ENCODE measurements around the gene HSD3B2.

HSD3B2 gene

GRCh38 chr1:119442756-119443155, 27.8 kb downstream of the HSD3B2 start:
- Histone ChIP-seq H3K27me3 (ENCODE audit: control insufficient read depth, insufficient read depth, low read length) (no peaks in the 10 kb centered on the region), H3K4me3 (ENCODE audit: low read length) (no peak overlapping the region), H3K4me1 (ENCODE audit: control insufficient read depth, insufficient read depth, low read length) (no peaks in the 10 kb centered on the region), H3K9ac (ENCODE audit: low read length) (no peak overlapping the region), H3K36me3 (ENCODE audit: control insufficient read depth, insufficient read depth, low read length) (no peaks in the 10 kb centered on the region), H3K9me3 (ENCODE audit: control insufficient read depth, low read length) (no peaks in the 10 kb centered on the region)

- Histone ChIP-seq H3K4me3 (ENCODE audit: low read length) (no peak overlapping the region), H3K9ac (ENCODE audit: low read length) (no peak overlapping the region), H3K4me1 (ENCODE audit: control insufficient read depth, insufficient read depth, low read length) (no peaks in the 10 kb centered on the region), H3K36me3 (ENCODE audit: control insufficient read depth, insufficient read depth, low read length) (no peaks in the 10 kb centered on the region), H3K27me3 (ENCODE audit: control insufficient read depth, insufficient read depth, low read length) (no peaks in the 10 kb centered on the region), H3K9me3 (ENCODE audit: control insufficient read depth, low read length) (no peaks in the 10 kb centered on the region)
These were observed 31.4 kb downstream of the HSD3B2 start for GRCh38 chr1:119446321-119446720.

- Histone ChIP-seq H3K4me1 (ENCODE audit: control insufficient read depth, insufficient read depth, low read length) (no peaks in the 10 kb centered on the region), H3K9me3 (ENCODE audit: control insufficient read depth, low read length) (no peaks in the 10 kb centered on the region), H3K27me3 (ENCODE audit: control insufficient read depth, insufficient read depth, low read length) (no peaks in the 10 kb centered on the region), H3K4me3 (ENCODE audit: low read length) (no peak overlapping the region), H3K9ac (ENCODE audit: low read length) (no peak overlapping the region), H3K36me3 (ENCODE audit: control insufficient read depth, insufficient read depth, low read length) (no peaks in the 10 kb centered on the region)
These were observed 32.6 kb downstream of the HSD3B2 start for GRCh38 chr1:119447344-119448126.

- no peaks in the 10 kb centered on the region for H3K9me3 ChIP-seq (ENCODE audit: control insufficient read depth, low read length)
These were observed 33.2 kb downstream of the HSD3B2 start for GRCh38 chr1:119448127-119448511.

GRCh38 chr1:119449971-119450370, 35.0 kb downstream of the HSD3B2 start:
- no peak overlapping the region for H3K4me3 ChIP-seq (ENCODE audit: low read length)
- H3K9ac ChIP-seq (ENCODE audit: low read length), result no peak overlapping the region
- H3K27me3 ChIP-seq (ENCODE audit: control insufficient read depth, insufficient read depth, low read length), result no peaks in the 10 kb centered on the region
- no peaks in the 10 kb centered on the region for H3K36me3 ChIP-seq (ENCODE audit: control insufficient read depth, insufficient read depth, low read length)
- no peaks in the 10 kb centered on the region for H3K9me3 ChIP-seq (ENCODE audit: control insufficient read depth, low read length)
- no peaks in the 10 kb centered on the region for H3K4me1 ChIP-seq (ENCODE audit: control insufficient read depth, insufficient read depth, low read length)

More at GRCh38 chr1:119448127-119448511, 33.2 kb downstream of the HSD3B2 start:
- no peaks in the 10 kb centered on the region for H3K4me1 ChIP-seq (ENCODE audit: control insufficient read depth, insufficient read depth, low read length)
- no peaks in the 10 kb centered on the region for H3K36me3 ChIP-seq (ENCODE audit: control insufficient read depth, insufficient read depth, low read length)
- no peak overlapping the region for H3K9ac ChIP-seq (ENCODE audit: low read length)
- H3K4me3 ChIP-seq (ENCODE audit: low read length), result no peak overlapping the region
- H3K27me3 ChIP-seq (ENCODE audit: control insufficient read depth, insufficient read depth, low read length), result no peaks in the 10 kb centered on the region

GRCh38 chr1:119451158-119451557, 36.2 kb downstream of the HSD3B2 start:
- Histone ChIP-seq H3K9me3 (ENCODE audit: control insufficient read depth, low read length) (no peaks in the 10 kb centered on the region), H3K4me3 (ENCODE audit: low read length) (no peak overlapping the region), H3K27me3 (ENCODE audit: control insufficient read depth, insufficient read depth, low read length) (no peaks in the 10 kb centered on the region), H3K4me1 (ENCODE audit: control insufficient read depth, insufficient read depth, low read length) (no peaks in the 10 kb centered on the region), H3K9ac (ENCODE audit: low read length) (no peak overlapping the region), H3K36me3 (ENCODE audit: control insufficient read depth, insufficient read depth, low read length) (no peaks in the 10 kb centered on the region)

- H3K36me3 ChIP-seq (ENCODE audit: control insufficient read depth, insufficient read depth, low read length), result no peaks in the 10 kb centered on the region
- H3K9ac ChIP-seq (ENCODE audit: low read length), result no peak overlapping the region
- no peaks in the 10 kb centered on the region for H3K27me3 ChIP-seq (ENCODE audit: control insufficient read depth, insufficient read depth, low read length)
- H3K4me3 ChIP-seq (ENCODE audit: low read length), result no peak overlapping the region
- H3K4me1 ChIP-seq (ENCODE audit: control insufficient read depth, insufficient read depth, low read length), result no peaks in the 10 kb centered on the region
- no peaks in the 10 kb centered on the region for H3K9me3 ChIP-seq (ENCODE audit: control insufficient read depth, low read length)
These were observed 37.1 kb downstream of the HSD3B2 start for GRCh38 chr1:119452091-119452490.

- Histone ChIP-seq H3K4me3 (ENCODE audit: low read length) (no peak overlapping the region), H3K27me3 (ENCODE audit: control insufficient read depth, insufficient read depth, low read length) (no peaks in the 10 kb centered on the region), H3K9me3 (ENCODE audit: control insufficient read depth, low read length) (no peaks in the 10 kb centered on the region), H3K36me3 (ENCODE audit: control insufficient read depth, insufficient read depth, low read length) (no peaks in the 10 kb centered on the region), H3K9ac (ENCODE audit: low read length) (no peak overlapping the region), H3K4me1 (ENCODE audit: control insufficient read depth, insufficient read depth, low read length) (no peaks in the 10 kb centered on the region)
These were observed 38.1 kb downstream of the HSD3B2 start for GRCh38 chr1:119453021-119453420.

DNA sequence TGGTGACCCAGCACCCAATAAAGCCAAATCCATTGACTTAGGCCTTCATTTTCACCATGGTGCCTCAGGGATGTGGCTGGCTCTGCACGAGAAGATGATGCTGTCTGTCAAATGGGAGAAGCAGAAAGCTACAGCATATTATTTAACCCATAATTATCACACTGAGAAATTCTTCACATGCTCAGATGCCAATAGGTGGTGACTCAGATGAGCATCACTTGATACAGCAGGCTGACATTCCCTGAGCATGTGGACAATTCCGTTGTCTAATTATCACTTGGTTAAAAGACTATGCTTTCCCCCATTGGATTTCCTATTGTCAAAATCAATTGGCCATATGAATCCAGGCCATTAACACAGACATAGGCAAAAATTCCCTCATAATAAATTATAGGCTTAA, 48.0 kb downstream of the HSD3B2 start:
- H3K9ac ChIP-seq (ENCODE audit: low read length), result no peak overlapping the region
- H3K9me3 ChIP-seq (ENCODE audit: control insufficient read depth, low read length), result no peaks in the 10 kb centered on the region
- no peaks in the 10 kb centered on the region for H3K4me1 ChIP-seq (ENCODE audit: control insufficient read depth, insufficient read depth, low read length)
- H3K4me3 ChIP-seq (ENCODE audit: low read length), result no peak overlapping the region
- no peaks in the 10 kb centered on the region for H3K27me3 ChIP-seq (ENCODE audit: control insufficient read depth, insufficient read depth, low read length)
- no peaks in the 10 kb centered on the region for H3K36me3 ChIP-seq (ENCODE audit: control insufficient read depth, insufficient read depth, low read length)

GRCh38 chr1:119463569-119463968, 48.6 kb downstream of the HSD3B2 start:
- Histone ChIP-seq H3K9me3 (ENCODE audit: control insufficient read depth, low read length) (no peaks in the 10 kb centered on the region), H3K9ac (ENCODE audit: low read length) (no peak overlapping the region)

DNA sequence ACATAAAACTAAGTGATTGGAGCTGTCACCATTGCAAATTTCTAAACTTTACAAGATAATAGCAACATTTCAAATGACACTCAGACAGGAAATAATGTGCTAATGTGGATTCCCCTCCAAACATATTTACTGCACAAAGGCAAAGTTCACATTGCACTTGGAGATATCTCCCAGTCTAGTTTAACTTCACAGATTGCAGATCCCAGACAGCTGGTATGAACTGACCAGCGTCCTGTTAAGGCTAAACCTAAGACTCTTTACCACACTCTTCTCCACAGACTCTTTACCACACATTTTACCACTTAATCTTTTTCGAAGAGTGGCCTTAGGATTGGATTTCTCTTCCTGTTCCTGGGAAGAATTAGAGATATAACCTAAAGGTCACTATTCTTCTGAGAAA, 51.5 kb downstream of the HSD3B2 start:
- no peaks in the 10 kb centered on the region for H3K9me3 ChIP-seq (ENCODE audit: control insufficient read depth, low read length)
- H3K27me3 ChIP-seq (ENCODE audit: control insufficient read depth, insufficient read depth, low read length), result peaks cover 7% of the 10 kb centered on the region
- H3K36me3 ChIP-seq (ENCODE audit: control insufficient read depth, insufficient read depth, low read length), result no peaks in the 10 kb centered on the region
- H3K4me3 ChIP-seq (ENCODE audit: low read length), result no peak overlapping the region
- H3K4me1 ChIP-seq (ENCODE audit: control insufficient read depth, insufficient read depth, low read length), result no peaks in the 10 kb centered on the region
- no peak overlapping the region for H3K9ac ChIP-seq (ENCODE audit: low read length)

More at GRCh38 chr1:119463569-119463968, 48.6 kb downstream of the HSD3B2 start:
- no peaks in the 10 kb centered on the region for H3K4me1 ChIP-seq (ENCODE audit: control insufficient read depth, insufficient read depth, low read length)
- H3K27me3 ChIP-seq (ENCODE audit: control insufficient read depth, insufficient read depth, low read length), result no peaks in the 10 kb centered on the region
- no peaks in the 10 kb centered on the region for H3K36me3 ChIP-seq (ENCODE audit: control insufficient read depth, insufficient read depth, low read length)
- H3K4me3 ChIP-seq (ENCODE audit: low read length), result no peak overlapping the region

GRCh38 chr1:119467219-119467618, 52.3 kb downstream of the HSD3B2 start:
- no peak overlapping the region for H3K9ac ChIP-seq (ENCODE audit: low read length)
- peaks cover 7% of the 10 kb centered on the region for H3K27me3 ChIP-seq (ENCODE audit: control insufficient read depth, insufficient read depth, low read length)
- H3K4me1 ChIP-seq (ENCODE audit: control insufficient read depth, insufficient read depth, low read length), result no peaks in the 10 kb centered on the region
- H3K9me3 ChIP-seq (ENCODE audit: control insufficient read depth, low read length), result no peaks in the 10 kb centered on the region
- no peaks in the 10 kb centered on the region for H3K36me3 ChIP-seq (ENCODE audit: control insufficient read depth, insufficient read depth, low read length)
- H3K4me3 ChIP-seq (ENCODE audit: low read length), result no peak overlapping the region
